Fibroblast of lung (primary cell): ENCODE measurements around the gene RNF167. TPM values are rescaled to one million over a fixed set of nuclear protein-coding genes. Genes with fewer than 3 reads are reported as not detected.

Source experiments
- DNase-seq, 2 donors: peaks; one replicate each; pipeline versions ENCODE4 v3.0.0 to v3.0.0-alpha.2; 2010; ENCODE audit warnings: low read depth in 2 of 2
- H2AFZ ChIP-seq: 2 replicates; pipeline ENCODE4 v1.5.1; 2012; ENCODE audit warnings: low read length, control low read depth, inconsistent platforms
- H3K27ac ChIP-seq: 2 replicates; pipeline ENCODE4 v1.5.1; 2011; ENCODE audit warnings: low read length, control low read depth; ENCODE audit not compliant: insufficient read depth
- H3K27me3 ChIP-seq: 2 replicates; pipeline ENCODE4 v1.5.1; 2011; ENCODE audit warnings: mild to moderate bottlenecking, low read length; ENCODE audit not compliant: control insufficient read depth, insufficient read depth
- H3K36me3 ChIP-seq: 2 replicates; pipeline ENCODE4 v1.5.1; 2011; ENCODE audit warnings: low read length; ENCODE audit not compliant: control insufficient read depth, insufficient read depth
- H3K4me1 ChIP-seq: 2 replicates; pipeline ENCODE4 v1.5.1; 2011; ENCODE audit warnings: low read length; ENCODE audit not compliant: control insufficient read depth, insufficient read depth; ENCODE audit errors: extremely low read depth
- H3K4me2 ChIP-seq: 2 replicates; pipeline ENCODE4 v1.5.1; 2011; ENCODE audit warnings: low read length, control low read depth; ENCODE audit not compliant: insufficient read depth; ENCODE audit errors: extremely low read depth
- H3K4me3 ChIP-seq, 4 experiments: fragments of 200-600 bp in 1 of 4; sonication (generic) in 1 of 4; replicated peaks in 1 of 4; 2 replicates each; pipeline ENCODE4 v1.5.1; 2011 to 2016; ENCODE audit warnings: low read length in 4 of 4, low read depth in 3 of 4, mild to moderate bottlenecking in 3 of 4, control low read depth in 2 of 4, inconsistent platforms in 1 of 4, mixed read lengths in 1 of 4; ENCODE audit not compliant: insufficient read depth in 1 of 4; ENCODE audit errors: control extremely low read depth in 1 of 4
- H3K79me2 ChIP-seq: 2 replicates; pipeline ENCODE4 v1.5.1; 2012; ENCODE audit warnings: mild to moderate bottlenecking, low read length, inconsistent platforms; ENCODE audit not compliant: control insufficient read depth, insufficient read depth
- H3K9ac ChIP-seq: 2 replicates; pipeline ENCODE4 v1.5.1; 2011; ENCODE audit warnings: mild to moderate bottlenecking, low read length, control low read depth; ENCODE audit not compliant: insufficient read depth
- H3K9me3 ChIP-seq: 2 replicates; pipeline ENCODE4 v1.5.1; 2012; ENCODE audit warnings: low read depth, low read length; ENCODE audit not compliant: control insufficient read depth, insufficient read depth
- H4K20me1 ChIP-seq: 2 replicates; pipeline ENCODE4 v1.5.1; 2011; ENCODE audit warnings: low read length; ENCODE audit not compliant: control insufficient read depth, insufficient read depth; ENCODE audit errors: extremely low read depth
- EZH2 ChIP-seq: IDR thresholded peaks from 2 replicates; pipeline ENCODE4 v1.5.1; 2012; ENCODE audit warnings: low read length, control low read depth, mild to moderate bottlenecking; ENCODE audit errors: missing control alignments
- polyA plus RNA-seq, 2 donors: library from polyadenylated mRNA; depleted of rRNA in 1 of 2; stranded (reverse) in 1 of 2; unstranded in 1 of 2; fragments of >200 nt; gene quantifications; 2 replicates each; pipeline ENCODE4 v1.2.1, GENCODE V29; 2011 to 2012; ENCODE audit warnings: missing spikeins in 1 of 2
- total RNA-seq: library from RNA; depleted of rRNA; stranded (reverse); fragments of >200 nt; gene quantifications from 2 replicates; pipeline ENCODE4 v1.2.1, GENCODE V29; 2014
- TF ChIP-seq, protein P1 (sequence below), 2 donors: IDR thresholded peaks in 1 of 2; conservative IDR thresholded peaks in 1 of 2; 1 replicate in 1 of 2; 2 replicates in 1 of 2; pipeline ENCODE4 v1.5.1; 2011 to 2012; ENCODE audit warnings: low read length in 2 of 2, control low read depth in 1 of 2, inconsistent platforms in 1 of 2, low read depth in 1 of 2, mild to moderate bottlenecking in 1 of 2

The RNF167 gene
- total and polyA plus RNA-seq, 2 donors (not counting 1 experiment from before 2014, with no cell fraction given), result 22.8 to 52.6 TPM

DNA sequence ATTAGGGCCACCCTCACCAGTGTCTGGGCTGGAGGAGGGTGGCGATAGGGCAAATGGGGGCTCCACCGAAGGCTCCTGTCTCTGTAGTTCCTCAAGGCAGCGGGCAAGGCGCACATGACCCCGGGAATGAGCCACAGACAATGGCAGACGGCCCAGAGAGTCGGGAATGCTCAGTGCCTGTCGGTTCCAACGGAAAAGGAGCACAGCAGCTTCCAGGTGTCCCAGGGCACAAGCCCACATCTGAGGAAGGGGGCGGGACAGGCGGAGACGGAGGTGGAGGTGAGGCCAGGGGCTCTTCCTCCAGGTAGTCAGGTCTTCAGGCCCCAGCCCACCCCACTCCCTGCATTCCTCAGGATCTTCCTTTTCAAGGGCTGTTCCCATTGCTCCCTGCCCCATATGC lies 32.7 kb downstream of the RNF167 start:
- peaks cover 6% of the 10 kb centered on the region for H3K79me2 ChIP-seq
- H3K9me3 ChIP-seq, result no peaks in the 10 kb centered on the region
- peaks cover 17% of the 10 kb centered on the region for H3K36me3 ChIP-seq
- no peak overlapping the region for H3K4me2 ChIP-seq
- H3K4me3 ChIP-seq, result no peak overlapping the region
- H3K27ac ChIP-seq, result no peak overlapping the region
- no peak for DNase-seq
- H3K4me1 ChIP-seq, result peaks cover 14% of the 10 kb centered on the region
- no peak overlapping the region for H2AFZ ChIP-seq
- H4K20me1 ChIP-seq, result no peaks in the 10 kb centered on the region
- H3K27me3 ChIP-seq, result no peaks in the 10 kb centered on the region
- TF ChIP-seq EZH2, result no peak
- TF ChIP-seq, protein P1, sequence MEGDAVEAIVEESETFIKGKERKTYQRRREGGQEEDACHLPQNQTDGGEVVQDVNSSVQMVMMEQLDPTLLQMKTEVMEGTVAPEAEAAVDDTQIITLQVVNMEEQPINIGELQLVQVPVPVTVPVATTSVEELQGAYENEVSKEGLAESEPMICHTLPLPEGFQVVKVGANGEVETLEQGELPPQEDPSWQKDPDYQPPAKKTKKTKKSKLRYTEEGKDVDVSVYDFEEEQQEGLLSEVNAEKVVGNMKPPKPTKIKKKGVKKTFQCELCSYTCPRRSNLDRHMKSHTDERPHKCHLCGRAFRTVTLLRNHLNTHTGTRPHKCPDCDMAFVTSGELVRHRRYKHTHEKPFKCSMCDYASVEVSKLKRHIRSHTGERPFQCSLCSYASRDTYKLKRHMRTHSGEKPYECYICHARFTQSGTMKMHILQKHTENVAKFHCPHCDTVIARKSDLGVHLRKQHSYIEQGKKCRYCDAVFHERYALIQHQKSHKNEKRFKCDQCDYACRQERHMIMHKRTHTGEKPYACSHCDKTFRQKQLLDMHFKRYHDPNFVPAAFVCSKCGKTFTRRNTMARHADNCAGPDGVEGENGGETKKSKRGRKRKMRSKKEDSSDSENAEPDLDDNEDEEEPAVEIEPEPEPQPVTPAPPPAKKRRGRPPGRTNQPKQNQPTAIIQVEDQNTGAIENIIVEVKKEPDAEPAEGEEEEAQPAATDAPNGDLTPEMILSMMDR (conservative IDR thresholded peaks at IDR 0.05 in 1 of 2, IDR thresholded peaks at IDR 0.05 in 1 of 2; ENCODE audit: low read depth in 1 of 2, low read length in 2 of 2), result no peak
- H3K9ac ChIP-seq, result no peak overlapping the region

- no peak overlapping the region for H2AFZ ChIP-seq
- peaks cover 5% of the 10 kb centered on the region for H3K79me2 ChIP-seq
- no peaks in the 10 kb centered on the region for H4K20me1 ChIP-seq
- no peaks in the 10 kb centered on the region for H3K9me3 ChIP-seq
- peaks cover 12% of the 10 kb centered on the region for H3K4me1 ChIP-seq
- no peak overlapping the region for H3K4me2 ChIP-seq
- no peaks in the 10 kb centered on the region for H3K27me3 ChIP-seq
- H3K4me3 ChIP-seq, result no peak overlapping the region
- TF ChIP-seq, protein P1 (conservative IDR thresholded peaks at IDR 0.05 in 1 of 2, IDR thresholded peaks at IDR 0.05 in 1 of 2; ENCODE audit: low read depth in 1 of 2, low read length in 2 of 2), result no peak
- TF ChIP-seq EZH2, result no peak
- no peak overlapping the region for H3K27ac ChIP-seq
- no peak for DNase-seq
- peaks cover 23% of the 10 kb centered on the region for H3K36me3 ChIP-seq
- H3K9ac ChIP-seq, result no peak overlapping the region
Observed at GRCh38 chr17:4973256-4974114, 33.4 kb downstream of the RNF167 start.

DNA sequence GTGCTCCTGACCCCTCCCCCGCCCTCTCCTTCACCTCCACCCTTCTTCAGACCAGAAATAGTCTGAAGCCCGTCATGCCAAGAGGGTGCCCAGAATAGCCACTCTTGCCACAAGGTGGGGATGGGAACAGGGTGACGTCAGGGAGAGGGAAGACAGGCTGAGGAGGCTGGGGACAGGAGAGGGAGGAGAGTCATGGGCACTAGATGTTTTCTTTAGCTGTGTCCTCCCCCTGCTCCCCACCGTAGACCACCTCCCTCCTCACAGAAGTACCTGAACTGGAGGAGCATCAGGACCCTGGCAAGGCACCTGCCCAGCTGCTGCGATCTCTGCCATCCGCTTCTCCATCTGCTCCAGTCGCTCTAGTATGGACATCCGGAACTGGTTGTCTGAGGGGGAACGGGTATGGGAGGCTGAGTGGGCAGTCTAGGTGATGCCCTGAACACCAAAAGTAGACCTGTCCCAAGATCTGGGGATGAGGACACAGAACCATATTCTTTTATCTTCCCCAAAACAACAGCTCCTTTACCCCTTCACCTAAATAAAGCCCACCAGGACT lies 34.1 kb downstream of the RNF167 start:
- H3K9ac ChIP-seq, result no peak overlapping the region
- H3K27ac ChIP-seq, result no peak overlapping the region
- no peak overlapping the region for H3K4me2 ChIP-seq
- peaks cover 12% of the 10 kb centered on the region for H3K4me1 ChIP-seq
- no peak for DNase-seq
- H3K27me3 ChIP-seq, result no peaks in the 10 kb centered on the region
- H3K36me3 ChIP-seq, result peaks cover 24% of the 10 kb centered on the region
- H2AFZ ChIP-seq, result no peak overlapping the region
- peaks cover 2% of the 10 kb centered on the region for H3K79me2 ChIP-seq
- no peaks in the 10 kb centered on the region for H3K9me3 ChIP-seq
- TF ChIP-seq, protein P1 (conservative IDR thresholded peaks at IDR 0.05 in 1 of 2, IDR thresholded peaks at IDR 0.05 in 1 of 2; ENCODE audit: low read depth in 1 of 2, low read length in 2 of 2), result no peak
- TF ChIP-seq EZH2, result no peak
- no peak overlapping the region for H3K4me3 ChIP-seq
- no peaks in the 10 kb centered on the region for H4K20me1 ChIP-seq
